ENCODE measurements around the gene NANOS3.
A peak's percentile ranks its signal among the peaks of the same experiment; 100 is the strongest.
"Not testable (repeated sequence)": the region's sequence is repeated elsewhere in the genome, so short reads cannot be mapped to it uniquely, and the experiment has no call there.

Gene NANOS3

GRCh38 chr19:13887018-13887436 is 10.1 kb downstream of the NANOS3 start:
- no peak for DNase-seq

- no peak for DNase-seq
Observed at GRCh38 chr19:13887517-13887916, 10.6 kb downstream of the NANOS3 start.

- no peak for DNase-seq
Observed at GRCh38 chr19:13888281-13888680, 11.3 kb downstream of the NANOS3 start.

- DNase-seq: no peak
Observed at GRCh38 chr19:13890136-13890535, 13.2 kb downstream of the NANOS3 start.

- DNase-seq: no peak
Observed at GRCh38 chr19:13892870-13893269, 15.9 kb downstream of the NANOS3 start.

- DNase-seq: no peak
Observed at GRCh38 chr19:13894552-13894951, 17.6 kb downstream of the NANOS3 start.

- DNase-seq: no peak
Observed at GRCh38 chr19:13896227-13896626, 19.3 kb downstream of the NANOS3 start.

GRCh38 chr19:13899393-13899792 is 22.5 kb downstream of the NANOS3 start:
- DNase-seq: no peak

- no peak for DNase-seq
Observed at GRCh38 chr19:13899912-13900584, 23.1 kb downstream of the NANOS3 start.

- peak; percentile 44 for DNase-seq
Observed at GRCh38 chr19:13902993-13903555, 26.1 kb downstream of the NANOS3 start.

- DNase-seq: peak; percentile 98
Observed at GRCh38 chr19:13905634-13906520, 28.9 kb downstream of the NANOS3 start, which contains the start of the genes BRME1 and CC2D1A. TSS of gene BRME1 (minus strand) at chr19:13906117. CDS start at chr19:13904892, 1,225 bp downstream. TSS of gene CC2D1A (plus strand) at chr19:13906201. CDS start at chr19:13906442, 241 bp downstream.

GRCh38 chr19:13906521-13906904 is 29.6 kb downstream of the NANOS3 start:
- peak; percentile 41 for DNase-seq

GRCh38 chr19:13906910-13907309 is 30.0 kb downstream of the NANOS3 start:
- DNase-seq: no peak

- no peak for DNase-seq
Observed at GRCh38 chr19:13908674-13909073, 31.7 kb downstream of the NANOS3 start.

- no peak for DNase-seq
Observed at GRCh38 chr19:13909430-13909829, 32.5 kb downstream of the NANOS3 start.

GRCh38 chr19:13913352-13913751 is 36.4 kb downstream of the NANOS3 start:
- no peak for DNase-seq

- DNase-seq: no peak
Observed at GRCh38 chr19:13914777-13915176, 37.8 kb downstream of the NANOS3 start.

GRCh38 chr19:13917888-13918406 is 41.0 kb downstream of the NANOS3 start:
- DNase-seq: no peak

GRCh38 chr19:13918726-13919411 is 41.9 kb downstream of the NANOS3 start:
- DNase-seq: no peak

GRCh38 chr19:13920524-13920923 is 43.6 kb downstream of the NANOS3 start:
- no peak for DNase-seq

GRCh38 chr19:13920940-13921747 is 44.2 kb downstream of the NANOS3 start:
- peak; percentile 44 for DNase-seq

GRCh38 chr19:13922118-13922517 is 45.2 kb downstream of the NANOS3 start:
- not testable (repeated sequence) for DNase-seq

All from stimulated activated CD4-positive, alpha-beta T cell treated with anti-CD3 and anti-CD28 coated beads, Interleukin-15, amount 100 ng/mL, for 24 hours (primary cell).